GM12878 (cell line): ENCODE measurements around the gene CCDC106.

ENCODE experiments used
- CBX3 ChIP-seq: fragments of 200-600 bp; sonication (generic); IDR thresholded peaks from 2 replicates; pipeline ENCODE4 v1.6.1; 2016; ENCODE audit warnings: low read depth, borderline replicate concordance
- CTCF ChIP-seq, 3 experiments: IDR thresholded peaks in 2 of 3; conservative IDR thresholded peaks in 1 of 3; 2 replicates each; pipeline ENCODE4 v1.5.1; 2011; ENCODE audit warnings: low read depth in 3 of 3, low read length in 3 of 3, mild to moderate bottlenecking in 3 of 3, control low read depth in 2 of 3, moderate library complexity in 2 of 3, inconsistent platforms in 1 of 3, mixed read lengths in 1 of 3; ENCODE audit not compliant: control insufficient read depth in 2 of 3, insufficient read depth in 1 of 3; ENCODE audit errors: extremely low read depth in 1 of 3
- FOXM1 ChIP-seq: IDR thresholded peaks from 2 replicates; pipeline ENCODE4 v1.6.1; 2012; ENCODE audit warnings: low read depth, mild to moderate bottlenecking, inconsistent platforms, low read length, moderate library complexity
- HDAC6 ChIP-seq: fragments of 200-600 bp; sonication (generic); IDR thresholded peaks from one replicate; pipeline ENCODE4 v1.8.0; 2017; ENCODE audit warnings: antibody characterized with exemption; ENCODE audit not compliant: unreplicated experiment
- NR2C2 ChIP-seq: IDR thresholded peaks from 2 replicates; pipeline ENCODE4 v1.6.1; 2011; ENCODE audit warnings: borderline replicate concordance, low read depth; ENCODE audit not compliant: control insufficient read depth, insufficient read length
- REST ChIP-seq: IDR thresholded peaks from 2 replicates; pipeline ENCODE4 v1.6.1; 2012; ENCODE audit warnings: mild to moderate bottlenecking, low read depth, low read length
- SP1 ChIP-seq: IDR thresholded peaks from one replicate; pipeline ENCODE4 v1.6.1; 2011; ENCODE audit warnings: low read depth, low read length
- STAT1 ChIP-seq: fragments of 450-650 bp; conservative IDR thresholded peaks from 2 replicates; pipeline ENCODE4 v1.6.1; 2014; ENCODE audit warnings: antibody characterized with exemption, mild to moderate bottlenecking

- no peak for TF ChIP-seq REST
- no peak for TF ChIP-seq HDAC6
- peak; percentile 86; the same call in 1 of the 2 replicates for TF ChIP-seq STAT1
- TF ChIP-seq SP1, result peak; percentile 83
- no peak for TF ChIP-seq CTCF (IDR thresholded peaks at IDR 0.05 in 2 of 3, conservative IDR thresholded peaks at IDR 0.05 in 1 of 3; ENCODE audit: control insufficient read depth in 2 of 3, extremely low read depth in 1 of 3, insufficient read depth in 1 of 3, low read depth in 3 of 3, low read length in 3 of 3)
- TF ChIP-seq NR2C2, result no peak
- TF ChIP-seq CBX3, result no peak
- TF ChIP-seq FOXM1, result no peak
These were observed at the start of gene CCDC106 for GRCh38 chr19:55647732-55648584.
